ENCODE data around the gene SLC15A1.

Gene SLC15A1

DNA sequence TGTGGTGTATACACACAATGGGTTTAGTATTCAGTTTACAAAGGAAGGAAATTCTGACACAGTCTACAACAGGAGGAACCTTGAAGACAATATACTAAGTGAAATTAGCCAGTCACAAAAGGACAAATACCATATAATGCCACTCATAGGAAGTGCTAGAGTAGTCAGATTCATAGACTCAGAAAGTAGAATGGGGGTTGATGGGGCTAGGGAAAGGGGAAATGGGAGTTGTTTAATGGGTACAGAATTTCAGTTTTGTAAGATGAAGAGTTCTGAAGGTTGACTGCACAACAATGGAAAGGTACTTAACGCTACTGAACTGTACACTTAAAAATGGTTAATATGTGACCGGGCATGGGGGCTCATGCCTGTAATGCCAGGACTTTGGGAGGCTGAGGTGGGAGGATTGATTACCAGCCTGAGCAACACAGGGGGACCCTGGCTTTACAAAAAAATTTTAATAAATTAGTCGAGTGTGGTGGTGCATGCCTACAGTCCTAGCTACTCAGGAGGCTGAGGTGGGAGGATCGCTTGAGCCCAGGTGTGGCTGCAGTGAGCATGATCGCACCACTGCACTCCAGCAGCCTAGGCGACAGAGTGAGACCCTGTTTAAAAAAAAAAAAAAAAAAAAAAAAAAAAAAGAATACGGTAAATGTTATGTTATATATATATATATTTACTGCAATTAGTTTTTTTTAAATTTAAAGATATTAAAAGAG is 45.0 kb downstream of the SLC15A1 start:
- TF ChIP-seq, protein P1, sequence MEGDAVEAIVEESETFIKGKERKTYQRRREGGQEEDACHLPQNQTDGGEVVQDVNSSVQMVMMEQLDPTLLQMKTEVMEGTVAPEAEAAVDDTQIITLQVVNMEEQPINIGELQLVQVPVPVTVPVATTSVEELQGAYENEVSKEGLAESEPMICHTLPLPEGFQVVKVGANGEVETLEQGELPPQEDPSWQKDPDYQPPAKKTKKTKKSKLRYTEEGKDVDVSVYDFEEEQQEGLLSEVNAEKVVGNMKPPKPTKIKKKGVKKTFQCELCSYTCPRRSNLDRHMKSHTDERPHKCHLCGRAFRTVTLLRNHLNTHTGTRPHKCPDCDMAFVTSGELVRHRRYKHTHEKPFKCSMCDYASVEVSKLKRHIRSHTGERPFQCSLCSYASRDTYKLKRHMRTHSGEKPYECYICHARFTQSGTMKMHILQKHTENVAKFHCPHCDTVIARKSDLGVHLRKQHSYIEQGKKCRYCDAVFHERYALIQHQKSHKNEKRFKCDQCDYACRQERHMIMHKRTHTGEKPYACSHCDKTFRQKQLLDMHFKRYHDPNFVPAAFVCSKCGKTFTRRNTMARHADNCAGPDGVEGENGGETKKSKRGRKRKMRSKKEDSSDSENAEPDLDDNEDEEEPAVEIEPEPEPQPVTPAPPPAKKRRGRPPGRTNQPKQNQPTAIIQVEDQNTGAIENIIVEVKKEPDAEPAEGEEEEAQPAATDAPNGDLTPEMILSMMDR (IDR thresholded peaks at IDR 0.05; ENCODE audit: borderline replicate concordance, insufficient read depth, low read depth, low read length): no peak
- H3K4me3 ChIP-seq (ENCODE audit: low read depth, low read length): no peak overlapping the region

DNA sequence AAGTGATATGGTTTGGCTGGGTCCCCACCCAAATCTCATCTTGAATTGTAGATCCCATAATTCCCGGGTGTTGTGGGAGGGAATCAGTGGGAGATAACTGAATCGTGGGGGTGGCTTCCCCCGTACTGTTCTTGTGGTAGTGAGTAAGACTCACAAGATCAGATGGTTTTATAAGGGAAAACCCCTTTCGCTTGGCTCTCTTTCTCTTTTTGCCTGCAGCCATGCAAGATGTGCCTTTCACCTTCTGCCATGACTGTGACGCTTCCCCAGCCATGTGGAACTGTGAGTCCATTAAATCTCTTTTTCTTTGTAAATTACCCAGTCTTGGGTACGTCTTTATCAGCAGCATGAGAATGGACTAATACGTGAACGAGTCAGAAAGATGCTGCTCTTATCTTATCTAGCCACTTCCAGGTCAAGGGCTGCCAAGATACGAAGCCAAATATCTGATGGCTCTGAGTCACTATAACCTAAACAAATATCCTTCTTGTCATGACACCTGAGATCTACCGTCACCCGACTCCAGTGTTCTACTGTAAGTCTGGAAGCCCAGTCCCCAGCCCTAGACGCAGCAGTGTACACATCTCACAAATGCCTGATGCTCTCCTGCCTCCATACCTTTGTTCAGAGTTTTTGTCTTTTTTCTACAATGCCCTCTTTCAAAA is 45.9 kb downstream of the SLC15A1 start:
- TF ChIP-seq, protein P1 (IDR thresholded peaks at IDR 0.05; ENCODE audit: borderline replicate concordance, insufficient read depth, low read depth, low read length): no peak

DNA sequence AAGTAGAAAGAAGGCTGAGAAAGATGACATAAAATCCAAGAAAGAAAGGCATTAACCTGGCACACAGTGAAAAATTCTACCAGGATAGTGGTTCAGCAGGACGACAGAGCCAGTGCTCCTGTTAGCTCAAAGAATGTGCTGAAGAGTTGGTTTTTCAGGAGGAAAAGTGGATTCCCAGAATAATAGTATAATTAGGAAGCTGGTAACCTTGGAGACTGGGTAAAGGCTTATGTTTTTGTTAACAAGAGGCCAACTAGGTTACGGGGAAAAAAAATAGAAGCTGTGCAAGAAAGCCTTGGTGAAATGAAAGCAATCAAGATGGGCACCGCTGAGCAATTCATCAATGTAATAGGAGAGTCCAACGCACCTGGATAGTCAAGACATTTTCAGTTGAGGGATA is 54.7 kb downstream of the SLC15A1 start:
- TF ChIP-seq, protein P1 (IDR thresholded peaks at IDR 0.05; ENCODE audit: borderline replicate concordance, insufficient read depth, low read depth, low read length): no peak
- no peak overlapping the region for H3K4me3 ChIP-seq (ENCODE audit: low read depth, low read length)

More for the DNA sequence above, 45.9 kb downstream of the SLC15A1 start:
- H3K4me3 ChIP-seq (ENCODE audit: low read depth, low read length): no peak overlapping the region

DNA sequence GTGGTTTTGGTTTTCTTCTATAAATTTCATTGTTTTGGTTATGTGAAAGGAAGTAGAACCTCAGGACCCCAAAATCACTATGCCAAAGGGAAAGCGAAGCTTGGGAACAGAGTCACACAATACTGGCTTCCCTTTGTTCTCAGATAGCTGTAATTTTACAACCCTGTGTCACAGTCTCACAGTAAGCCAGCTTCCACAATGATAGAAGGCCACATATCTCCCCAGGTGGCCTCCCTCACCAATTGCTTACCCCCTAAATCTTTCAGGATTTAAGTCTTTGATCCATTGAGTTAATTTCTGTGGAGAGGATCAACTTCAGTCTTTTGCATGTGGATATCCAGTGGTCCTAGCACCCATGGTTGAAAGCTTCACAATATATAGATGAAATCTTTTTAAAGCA is 58.7 kb downstream of the SLC15A1 start:
- no peak overlapping the region for H3K4me3 ChIP-seq (ENCODE audit: low read depth, low read length)
- TF ChIP-seq, protein P1 (IDR thresholded peaks at IDR 0.05; ENCODE audit: borderline replicate concordance, insufficient read depth, low read depth, low read length): no peak

DNA sequence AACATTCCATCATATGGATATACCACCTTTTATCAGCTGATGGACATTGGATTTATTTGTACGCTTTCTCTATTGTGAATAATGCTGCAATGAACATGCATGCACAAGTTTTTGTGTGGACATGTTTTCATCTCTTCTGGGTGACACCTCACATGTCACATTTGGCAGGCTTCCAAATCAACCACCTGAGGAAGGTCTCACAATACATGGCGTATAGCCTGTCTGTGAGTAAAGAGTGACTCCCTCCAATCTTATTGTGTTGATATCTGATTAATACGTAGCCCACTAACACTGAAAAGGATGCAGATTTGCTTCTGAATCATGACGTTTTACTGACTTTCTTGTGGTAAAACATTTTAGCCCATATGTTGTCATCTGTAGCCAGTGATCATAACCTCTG is 61.1 kb downstream of the SLC15A1 start:
- H3K4me3 ChIP-seq (ENCODE audit: low read depth, low read length): no peak overlapping the region
- TF ChIP-seq, protein P1 (IDR thresholded peaks at IDR 0.05; ENCODE audit: borderline replicate concordance, insufficient read depth, low read depth, low read length): no peak

DNA sequence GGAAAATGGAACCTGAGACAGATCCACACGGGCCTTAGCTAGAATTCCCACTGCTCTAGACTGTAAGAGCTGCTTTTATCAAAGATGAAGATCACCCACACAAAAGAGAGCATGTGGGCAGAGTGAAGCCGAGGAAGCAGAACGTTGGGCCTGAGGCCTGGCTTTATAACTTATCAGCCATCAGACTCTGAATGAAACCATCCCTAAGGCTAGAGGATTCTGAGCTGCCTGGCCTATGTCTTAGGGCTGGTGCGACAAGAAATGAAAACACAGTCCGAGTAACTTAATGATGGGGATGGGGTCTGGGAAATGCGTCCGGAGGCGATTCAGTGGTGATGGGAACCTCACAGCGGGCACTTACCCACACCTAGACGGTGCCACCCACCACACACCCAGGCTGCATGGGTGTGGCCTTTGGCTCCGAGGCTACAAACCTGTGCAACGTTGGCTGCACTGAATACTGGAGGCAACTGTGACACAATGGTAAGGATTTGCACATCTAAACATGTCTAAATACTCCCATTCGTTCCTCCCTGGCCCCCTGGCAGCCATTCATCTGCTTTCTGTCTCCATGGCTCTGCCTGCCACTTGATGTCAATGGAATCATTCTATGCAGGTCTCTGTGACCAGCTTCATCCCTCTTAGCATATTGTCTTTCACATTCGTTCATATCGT is 62.0 kb downstream of the SLC15A1 start:
- TF ChIP-seq, protein P1 (IDR thresholded peaks at IDR 0.05; ENCODE audit: borderline replicate concordance, insufficient read depth, low read depth, low read length): no peak
- no peak overlapping the region for H3K4me3 ChIP-seq (ENCODE audit: low read depth, low read length)

Data from GM12875 (cell line).